Measurements from ENCODE around the gene DEFB128.

- TF ChIP-seq POLR2AphosphoS5 (IDR thresholded peaks at IDR 0.05; ENCODE audit: low read depth, low read length): no peak
- TF ChIP-seq TAF1 (IDR thresholded peaks at IDR 0.05; ENCODE audit: borderline replicate concordance, insufficient read depth, low read length): no peak
Observed at GRCh38 chr20:217266-217665, 27.8 kb upstream of the DEFB128 start.

Data from PFSK-1 (cell line).